Endothelial cell of umbilical vein (primary cell): ENCODE measurements around the gene ZDHHC11B. TPM values are rescaled to one million over a fixed set of nuclear protein-coding genes. Genes with fewer than 3 reads are reported as not detected.

Source experiments
- BruUV-seq: library from RNA; stranded (reverse); fragments of 400-500 nt; replicated peaks from 2 replicates; lab custom pipeline; 2021; lab: Mats Ljungman, UMichigan
- CTCF ChIA-PET: fragments of 300-600, 350-600 bp; sonication (Branson Sonifier 250); formaldehyde crosslinking; loops from one replicate; lab custom pipeline; 2021; ENCODE audit warnings: antibody characterized with exemption, inconsistent platforms; lab: Charles Lee
- POLR2A ChIA-PET: fragments of 300-600, 350-600 bp; sonication (Branson Sonifier 250); formaldehyde crosslinking; loops from one replicate; lab custom pipeline; 2021; ENCODE audit warnings: antibody characterized with exemption, inconsistent platforms; lab: Charles Lee
- DNase-seq: peaks from one replicate; pipeline ENCODE4 v3.0.0-alpha.2; 2011; ENCODE audit warnings: low read depth, low spot score
- FAIRE-seq: peaks from 2 replicates; lab custom pipeline; 2011; peaks lifted over from hg19 to GRCh38; lab: Jason Lieb, UNC
- H2AFZ ChIP-seq: 2 replicates; pipeline ENCODE4 v1.6.0; 2012; ENCODE audit warnings: low read depth, low read length, control low read depth, inconsistent platforms
- H3K27ac ChIP-seq: 2 replicates; pipeline ENCODE4 v1.5.1; 2011; ENCODE audit warnings: low read depth, mild to moderate bottlenecking, control low read depth, low read length, moderate library complexity; ENCODE audit not compliant: insufficient read depth
- H3K27me3 ChIP-seq, 2 experiments: 2 replicates each; pipeline versions ENCODE4 v1.6.0 to v1.6.1; 2011; ENCODE audit warnings: low read length in 2 of 2, mixed read lengths in 1 of 2; ENCODE audit not compliant: control insufficient read depth in 2 of 2, insufficient read depth in 2 of 2
- H3K36me3 ChIP-seq, 2 experiments: 2 replicates in 1 of 2; 3 replicates in 1 of 2; pipeline ENCODE4 v1.5.1; 2011; ENCODE audit warnings: low read length in 2 of 2, mild to moderate bottlenecking in 1 of 2, moderate library complexity in 1 of 2; ENCODE audit not compliant: control insufficient read depth in 2 of 2, insufficient read depth in 2 of 2; ENCODE audit errors: extremely low read depth in 1 of 2
- H3K4me1 ChIP-seq: 3 replicates; pipeline ENCODE4 v1.5.1; 2011; ENCODE audit warnings: mild to moderate bottlenecking, low read length; ENCODE audit not compliant: control insufficient read depth, insufficient read depth; ENCODE audit errors: extremely low read depth
- H3K4me2 ChIP-seq: 2 replicates; pipeline ENCODE4 v1.6.1; 2011; ENCODE audit warnings: low read length, control low read depth, mixed read lengths; ENCODE audit not compliant: insufficient read depth
- H3K4me3 ChIP-seq, 3 experiments: fragments of 200-600 bp in 1 of 3; sonication (generic), shearing (Covaris generic) in 1 of 3; replicated peaks in 1 of 3; 2 replicates each; pipeline ENCODE4 v1.5.1; 2011 to 2016; ENCODE audit warnings: control low read depth in 3 of 3, low read length in 3 of 3, mild to moderate bottlenecking in 2 of 3, inconsistent platforms in 1 of 3, low read depth in 1 of 3, moderate library complexity in 1 of 3; ENCODE audit not compliant: insufficient read depth in 1 of 3
- H3K79me2 ChIP-seq: 2 replicates; pipeline ENCODE4 v1.6.0; 2012; ENCODE audit warnings: low read length, inconsistent platforms; ENCODE audit not compliant: control insufficient read depth, insufficient read depth
- H3K9ac ChIP-seq: replicated peaks from 2 replicates; pipeline ENCODE3; 2011; ENCODE audit warnings: low read length, control low read depth; ENCODE audit not compliant: insufficient read depth; ENCODE audit errors: extremely low read depth
- H3K9me1 ChIP-seq: replicated peaks from 3 replicates; pipeline ENCODE4 v1.6.0; 2011; ENCODE audit warnings: mild to moderate bottlenecking, low read length; ENCODE audit not compliant: control insufficient read depth, insufficient read depth; ENCODE audit errors: extremely low read depth
- H3K9me3 ChIP-seq: replicated peaks from 2 replicates; pipeline ENCODE4 v1.5.1; 2012; ENCODE audit warnings: low read length, inconsistent platforms; ENCODE audit not compliant: control insufficient read depth, insufficient read depth
- H4K20me1 ChIP-seq: replicated peaks from 2 replicates; pipeline ENCODE3; 2011; ENCODE audit warnings: mild to moderate bottlenecking, low read length; ENCODE audit not compliant: control insufficient read depth, insufficient read depth; ENCODE audit errors: extremely low read depth
- EZH2 ChIP-seq: IDR thresholded peaks from 2 replicates; pipeline ENCODE4 v1.6.1; 2012; ENCODE audit warnings: borderline replicate concordance, low read depth, mild to moderate bottlenecking, moderate library complexity, low read length, inconsistent platforms; ENCODE audit not compliant: severe bottlenecking
- FOS ChIP-seq: IDR thresholded peaks from 2 replicates; pipeline ENCODE4 v1.6.1; 2011; ENCODE audit warnings: mild to moderate bottlenecking, low read length, moderate library complexity, borderline replicate concordance; ENCODE audit not compliant: insufficient read depth
- GATA2 ChIP-seq: IDR thresholded peaks from 2 replicates; pipeline ENCODE4 v1.7.0; 2011; ENCODE audit warnings: low read depth, mild to moderate bottlenecking, moderate library complexity, mixed read lengths, low read length; ENCODE audit not compliant: insufficient read length, insufficient read depth
- JUN ChIP-seq: IDR thresholded peaks from 2 replicates; pipeline ENCODE4 v1.6.1; 2011; ENCODE audit warnings: borderline replicate concordance, low read depth; ENCODE audit not compliant: insufficient read length, insufficient read depth
- MYC ChIP-seq: IDR thresholded peaks from one replicate; pipeline ENCODE4 v1.6.1; 2011; ENCODE audit warnings: mild to moderate bottlenecking, low read depth, low read length
- POLR2A ChIP-seq: IDR thresholded peaks from 2 replicates; pipeline ENCODE4 v1.6.1; 2012; ENCODE audit warnings: low read depth, mild to moderate bottlenecking, control low read depth, low read length
- POLR2AphosphoS5 ChIP-seq: IDR thresholded peaks from 2 replicates; pipeline ENCODE4 v1.6.1; 2012; ENCODE audit warnings: low read depth, mild to moderate bottlenecking, control low read depth, low read length, moderate library complexity; ENCODE audit not compliant: insufficient read depth
- dilution Hi-C: fragments of 300-500 bp; cut with MboI; formaldehyde crosslinking; loops from one replicate; pipeline ENCODE4 v1.15.0; 2019; ENCODE audit warnings: low sequenced_read_pairs; ENCODE audit not compliant: extremely low pct_ligation_motif_present
- intact Hi-C: fragments of 100-400 bp; cut with micrococcal nuclease; formaldehyde crosslinking; loops from one replicate; pipeline ENCODE4 v1.10.0; 2022
- polyA plus RNA-seq, 4 experiments: library from polyadenylated mRNA; depleted of rRNA in 3 of 4; stranded (reverse) in 3 of 4; unstranded in 1 of 4; fragments of >200 nt; gene quantifications; 2 replicates each; pipeline versions ENCODE4 v1.2.1 to v1.2.3, GENCODE V29; 2011 to 2012; ENCODE audit warnings: missing spikeins in 1 of 4
- total RNA-seq: library from RNA; stranded (reverse); gene quantifications from 2 replicates; pipeline ENCODE4 v1.2.3, GENCODE V29; 2021
- TF ChIP-seq, protein P1 (sequence below): IDR thresholded peaks from 2 replicates; pipeline ENCODE4 v1.6.1; 2011; ENCODE audit not compliant: insufficient read depth, insufficient read length
- TF ChIP-seq, protein P2 (sequence below), 2 donors: IDR thresholded peaks; 1 replicate in 1 of 2; 2 replicates in 1 of 2; pipeline ENCODE4 v1.5.1; 2011; ENCODE audit warnings: low read length in 2 of 2, mild to moderate bottlenecking in 2 of 2, moderate library complexity in 2 of 2, control low read depth in 1 of 2, inconsistent platforms in 1 of 2, low read depth in 1 of 2; ENCODE audit not compliant: insufficient read depth in 1 of 2; ENCODE audit errors: extremely low read depth in 1 of 2

ZDHHC11B gene
- total and polyA plus RNA-seq, 2 donors (not counting 3 experiments of a cell fraction or from before 2014, with no cell fraction given): not detected

DNA sequence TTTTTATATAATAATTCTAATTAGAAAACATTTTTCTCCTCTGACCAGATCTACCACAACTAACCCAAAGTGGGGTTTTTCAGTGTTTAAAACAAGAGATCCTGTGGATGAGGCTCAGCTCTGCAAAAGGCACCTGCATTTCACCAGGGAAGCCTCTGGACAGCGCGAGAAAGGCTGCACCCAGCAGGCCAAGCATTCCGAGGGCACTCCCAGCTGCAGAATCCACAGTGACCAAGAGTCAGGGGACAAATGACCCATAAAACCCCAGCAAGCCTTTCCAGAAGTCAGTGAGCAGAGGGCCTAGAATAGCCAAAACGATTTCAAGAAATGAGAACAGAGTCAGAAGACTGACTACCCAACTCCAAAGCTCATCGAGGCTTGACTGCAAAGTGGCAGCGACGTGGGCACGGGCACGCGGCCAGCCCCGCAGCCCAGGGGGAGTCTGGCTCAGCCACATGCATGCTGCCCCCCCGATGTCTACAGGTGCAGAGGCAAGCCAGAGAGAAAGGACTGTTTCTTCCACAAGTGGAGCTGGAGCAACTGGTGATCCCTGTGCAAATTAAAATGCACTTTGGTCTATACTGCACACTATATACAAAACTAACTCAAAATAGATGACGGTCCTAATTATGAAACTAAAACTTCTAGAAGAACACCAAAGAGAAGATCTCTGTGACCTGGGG lies 117.6 kb downstream of the ZDHHC11B start:
- H2AFZ ChIP-seq: no peak overlapping the region
- FAIRE-seq (no peak), DNase-seq (no peak)
- no peaks in the 10 kb centered on the region for H3K4me1 ChIP-seq
- no peak overlapping the region for H3K4me3 ChIP-seq
- intact Hi-C loops: no loop called here
- dilution Hi-C loops: no loop called here
- no peaks in the 10 kb centered on the region for H3K36me3 ChIP-seq
- H4K20me1 ChIP-seq: no peaks in the 10 kb centered on the region
- H3K27me3 ChIP-seq: no peaks in the 10 kb centered on the region
- H3K27ac ChIP-seq: no peak overlapping the region
- H3K9me3 ChIP-seq: no peaks in the 10 kb centered on the region
- H3K9me1 ChIP-seq: no peaks in the 10 kb centered on the region
- no peaks in the 10 kb centered on the region for H3K79me2 ChIP-seq
- H3K4me2 ChIP-seq: no peak overlapping the region
- ChIA-PET CTCF (interaction anchor here (1.0 to 1.6 kb wide), 2 partner anchors 10 to 259 kb away, joined by 3 to 5 read pairs; no protein-coding TSS in a partner anchor), POLR2A (no interaction called here)
- no TSS peak for BruUV-seq
- H3K9ac ChIP-seq: no peak overlapping the region
- no peak for TF ChIP-seq EZH2
- TF ChIP-seq JUN: no peak
- TF ChIP-seq GATA2: no peak

DNA sequence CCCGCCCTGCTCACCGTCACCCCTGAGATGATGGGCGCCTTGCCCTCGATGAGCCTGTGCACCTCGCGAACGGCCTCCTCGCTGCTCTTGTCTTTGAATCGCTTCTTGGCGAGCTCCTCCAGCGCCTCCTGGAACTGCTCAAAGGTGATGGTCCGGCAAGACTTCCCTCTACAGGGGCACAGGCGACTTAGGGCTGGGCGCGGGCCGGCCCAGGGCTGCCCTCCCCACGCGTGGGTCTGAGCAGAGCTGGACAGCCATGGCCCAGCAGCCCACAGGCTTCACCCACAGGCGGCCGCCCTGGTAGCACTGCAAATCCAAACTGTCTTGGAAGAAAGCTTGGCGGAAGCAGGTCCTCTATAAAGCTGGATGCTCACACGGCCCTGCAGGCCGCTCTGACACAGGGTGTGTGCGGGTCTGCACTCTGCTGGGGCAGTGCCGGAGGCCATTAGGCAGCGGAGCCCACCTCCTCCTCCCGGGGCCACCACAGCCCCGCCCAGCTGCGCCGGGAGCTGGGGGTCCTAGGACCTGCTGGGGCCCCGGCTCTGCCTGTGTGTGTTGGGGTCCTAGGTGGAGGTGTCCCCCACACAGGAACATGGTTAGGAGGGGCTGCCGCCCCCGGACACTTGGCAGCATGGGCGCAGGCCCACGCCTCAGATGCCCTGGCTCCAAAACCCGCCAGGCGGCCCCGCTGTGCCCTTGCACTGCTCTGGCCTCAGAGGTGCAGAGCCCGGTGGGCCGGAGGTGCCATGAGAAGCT lies 118.4 kb downstream of the ZDHHC11B start:
- Histone ChIP-seq H4K20me1 (no peaks in the 10 kb centered on the region), H3K9me3 (no peaks in the 10 kb centered on the region), H3K4me2 (no peak overlapping the region), H3K4me3 (no peak overlapping the region), H2AFZ (no peak overlapping the region), H3K9ac (no peak overlapping the region), H3K27me3 (no peaks in the 10 kb centered on the region), H3K4me1 (no peaks in the 10 kb centered on the region), H3K9me1 (no peaks in the 10 kb centered on the region), H3K27ac (no peak overlapping the region), H3K79me2 (no peaks in the 10 kb centered on the region), H3K36me3 (no peaks in the 10 kb centered on the region)
- dilution Hi-C loops (no loop called here), intact Hi-C loops (no loop called here)
- ChIA-PET CTCF (interaction anchor here (1.6 kb wide), 1 partner anchor 9 kb away, joined by 5 read pairs; no protein-coding TSS in a partner anchor), POLR2A (no interaction called here)
- no peak for DNase-seq
- TF ChIP-seq FOS: no peak
- TF ChIP-seq GATA2: no peak
- no peak for TF ChIP-seq JUN
- TF ChIP-seq POLR2AphosphoS5: no peak
- no peak for TF ChIP-seq MYC
- TF ChIP-seq POLR2A: no peak
- TF ChIP-seq, protein P1, sequence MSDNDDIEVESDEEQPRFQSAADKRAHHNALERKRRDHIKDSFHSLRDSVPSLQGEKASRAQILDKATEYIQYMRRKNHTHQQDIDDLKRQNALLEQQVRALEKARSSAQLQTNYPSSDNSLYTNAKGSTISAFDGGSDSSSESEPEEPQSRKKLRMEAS: no peak
- no peak for TF ChIP-seq EZH2
- TF ChIP-seq, protein P2, sequence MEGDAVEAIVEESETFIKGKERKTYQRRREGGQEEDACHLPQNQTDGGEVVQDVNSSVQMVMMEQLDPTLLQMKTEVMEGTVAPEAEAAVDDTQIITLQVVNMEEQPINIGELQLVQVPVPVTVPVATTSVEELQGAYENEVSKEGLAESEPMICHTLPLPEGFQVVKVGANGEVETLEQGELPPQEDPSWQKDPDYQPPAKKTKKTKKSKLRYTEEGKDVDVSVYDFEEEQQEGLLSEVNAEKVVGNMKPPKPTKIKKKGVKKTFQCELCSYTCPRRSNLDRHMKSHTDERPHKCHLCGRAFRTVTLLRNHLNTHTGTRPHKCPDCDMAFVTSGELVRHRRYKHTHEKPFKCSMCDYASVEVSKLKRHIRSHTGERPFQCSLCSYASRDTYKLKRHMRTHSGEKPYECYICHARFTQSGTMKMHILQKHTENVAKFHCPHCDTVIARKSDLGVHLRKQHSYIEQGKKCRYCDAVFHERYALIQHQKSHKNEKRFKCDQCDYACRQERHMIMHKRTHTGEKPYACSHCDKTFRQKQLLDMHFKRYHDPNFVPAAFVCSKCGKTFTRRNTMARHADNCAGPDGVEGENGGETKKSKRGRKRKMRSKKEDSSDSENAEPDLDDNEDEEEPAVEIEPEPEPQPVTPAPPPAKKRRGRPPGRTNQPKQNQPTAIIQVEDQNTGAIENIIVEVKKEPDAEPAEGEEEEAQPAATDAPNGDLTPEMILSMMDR (IDR thresholded peaks at IDR 0.05; ENCODE audit: extremely low read depth in 1 of 2, insufficient read depth in 1 of 2, low read depth in 1 of 2, low read length in 2 of 2): no peak
- no peak for FAIRE-seq
- no TSS peak for BruUV-seq
